ENCODE data around the gene MYO15A.

MYO15A gene

DNA sequence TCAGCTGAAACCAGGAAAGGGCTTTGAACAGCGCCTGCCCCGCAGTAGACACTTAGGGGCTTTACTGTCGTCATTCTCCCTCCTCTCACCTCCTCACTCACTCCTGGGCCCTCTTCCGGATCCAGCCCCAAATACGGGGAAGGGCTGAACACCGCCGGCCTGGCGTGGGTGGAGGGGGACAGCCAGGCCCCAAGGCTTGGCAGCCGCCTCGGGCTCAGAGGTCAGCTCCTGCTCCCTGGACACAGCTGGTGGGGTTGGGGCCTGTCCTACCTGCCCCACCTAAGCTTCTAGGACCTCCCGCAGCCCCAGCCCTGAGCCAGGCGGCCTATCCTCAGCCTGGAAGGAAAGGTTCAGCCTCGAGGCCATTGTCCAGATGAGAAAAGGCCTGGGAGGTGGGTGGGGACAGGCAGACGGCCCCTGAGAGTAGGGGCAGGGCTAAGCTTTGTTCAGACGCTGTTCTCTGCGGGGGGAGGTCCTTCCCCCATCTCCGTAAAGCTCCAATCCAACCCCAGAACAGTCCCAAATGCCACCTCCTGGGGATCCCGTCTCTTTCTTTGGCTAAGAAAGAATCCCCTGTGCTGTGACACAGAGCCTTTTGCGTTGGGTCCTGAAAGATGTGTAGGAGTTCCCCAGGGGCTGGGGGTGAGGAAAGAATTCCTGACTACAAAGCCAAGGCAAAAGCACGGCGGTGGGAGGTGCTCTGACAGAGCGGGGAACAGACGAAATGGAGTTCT is 116.0 kb downstream of the MYO15A start:
- no peaks in the 10 kb centered on the region for H3K9me3 ChIP-seq (ENCODE audit: insufficient read depth, low read depth, low read length)
- H3K79me2 ChIP-seq (ENCODE audit: insufficient read depth, low read length): peaks cover 29% of the 10 kb centered on the region
- no peaks in the 10 kb centered on the region for H3K36me3 ChIP-seq (ENCODE audit: insufficient read depth, low read length)
- H3K4me2 ChIP-seq (ENCODE audit: low read depth, low read length, poor library complexity, severe bottlenecking): peak overlapping the region; percentile 83
- H3F3A ChIP-seq (ENCODE audit: low read depth): no peaks in the 10 kb centered on the region
- no peaks in the 10 kb centered on the region for H3K9me2 ChIP-seq (replicated peaks; ENCODE audit: low read depth, low read length)
- peak overlapping the region; percentile 96 for H2AFZ ChIP-seq (ENCODE audit: low read length)
- peak overlapping the region; percentile 69 for H3K4me3 ChIP-seq (ENCODE audit: low read length, poor library complexity, severe bottlenecking)
- peak overlapping the region; percentile 61 for H3K9ac ChIP-seq (ENCODE audit: low read depth, low read length, poor library complexity, severe bottlenecking)
- H3K27me3 ChIP-seq (ENCODE audit: insufficient read depth, low read length, poor library complexity, severe bottlenecking): no peaks in the 10 kb centered on the region
- TF ChIP-seq EZH2phosphoT487 (IDR thresholded peaks at IDR 0.05; ENCODE audit: borderline replicate concordance): no peak
- TF ChIP-seq, protein P1, sequence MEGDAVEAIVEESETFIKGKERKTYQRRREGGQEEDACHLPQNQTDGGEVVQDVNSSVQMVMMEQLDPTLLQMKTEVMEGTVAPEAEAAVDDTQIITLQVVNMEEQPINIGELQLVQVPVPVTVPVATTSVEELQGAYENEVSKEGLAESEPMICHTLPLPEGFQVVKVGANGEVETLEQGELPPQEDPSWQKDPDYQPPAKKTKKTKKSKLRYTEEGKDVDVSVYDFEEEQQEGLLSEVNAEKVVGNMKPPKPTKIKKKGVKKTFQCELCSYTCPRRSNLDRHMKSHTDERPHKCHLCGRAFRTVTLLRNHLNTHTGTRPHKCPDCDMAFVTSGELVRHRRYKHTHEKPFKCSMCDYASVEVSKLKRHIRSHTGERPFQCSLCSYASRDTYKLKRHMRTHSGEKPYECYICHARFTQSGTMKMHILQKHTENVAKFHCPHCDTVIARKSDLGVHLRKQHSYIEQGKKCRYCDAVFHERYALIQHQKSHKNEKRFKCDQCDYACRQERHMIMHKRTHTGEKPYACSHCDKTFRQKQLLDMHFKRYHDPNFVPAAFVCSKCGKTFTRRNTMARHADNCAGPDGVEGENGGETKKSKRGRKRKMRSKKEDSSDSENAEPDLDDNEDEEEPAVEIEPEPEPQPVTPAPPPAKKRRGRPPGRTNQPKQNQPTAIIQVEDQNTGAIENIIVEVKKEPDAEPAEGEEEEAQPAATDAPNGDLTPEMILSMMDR (conservative IDR thresholded peaks at IDR 0.05; ENCODE audit: low read length): no peak
- peaks cover 22% of the 10 kb centered on the region for H3K4me1 ChIP-seq (ENCODE audit: insufficient read depth, low read length, poor library complexity, severe bottlenecking)
- H4K20me1 ChIP-seq (ENCODE audit: insufficient read depth, low read length, poor library complexity, severe bottlenecking): peaks cover 7% of the 10 kb centered on the region

DNA sequence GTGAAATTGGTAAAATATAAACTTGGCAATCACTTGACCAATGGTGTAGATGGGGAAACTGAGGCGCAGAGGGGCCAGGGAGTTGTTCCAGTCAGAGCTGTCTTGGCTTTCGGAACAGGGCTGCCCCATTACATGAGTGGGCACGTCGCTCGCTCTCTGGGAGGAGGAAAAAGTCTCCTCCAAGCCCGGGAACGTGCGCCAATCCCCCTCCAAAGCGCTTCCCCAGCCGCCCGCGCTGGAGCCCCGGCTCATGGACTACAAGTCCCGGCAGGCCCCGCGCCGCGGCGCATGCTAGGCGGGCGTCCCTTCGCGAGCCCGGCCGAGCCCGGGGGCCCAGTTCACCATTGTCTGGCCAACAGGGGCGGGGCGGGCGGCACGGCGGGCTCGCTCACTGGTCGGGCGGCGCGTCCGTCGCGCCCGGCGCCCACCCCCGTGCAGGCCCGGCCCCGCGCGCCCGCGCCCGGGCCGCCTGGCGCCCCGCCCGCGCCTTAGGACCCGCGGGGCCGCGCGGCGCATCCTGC is 116.6 kb downstream of the MYO15A start, which contains the start of gene LLGL1:
LLGL1 (plus strand) TSS at position 515 of the 521 bp plus-strand sequence. CDS start 48 bp downstream, outside the sequence.
- Histone ChIP-seq H3K4me3 (ENCODE audit: low read length, poor library complexity, severe bottlenecking) (peak within 1 kb of the TSS; percentile 100), H3F3A (ENCODE audit: low read depth) (no peaks in the 10 kb centered on the region), H3K9me2 (replicated peaks; ENCODE audit: low read depth, low read length) (no peaks in the 10 kb centered on the region), H3K9ac (ENCODE audit: low read depth, low read length, poor library complexity, severe bottlenecking) (peak within 1 kb of the TSS; percentile 80), H3K4me1 (ENCODE audit: insufficient read depth, low read length, poor library complexity, severe bottlenecking) (peaks cover 22% of the 10 kb centered on the region), H3K9me3 (ENCODE audit: insufficient read depth, low read depth, low read length) (no peaks in the 10 kb centered on the region), H3K4me2 (ENCODE audit: low read depth, low read length, poor library complexity, severe bottlenecking) (peak within 1 kb of the TSS; percentile 99), H3K79me2 (ENCODE audit: insufficient read depth, low read length) (peaks cover 31% of the 10 kb centered on the region), H2AFZ (ENCODE audit: low read length) (peak within 1 kb of the TSS; percentile 96), H3K27me3 (ENCODE audit: insufficient read depth, low read length, poor library complexity, severe bottlenecking) (no peaks in the 10 kb centered on the region), H3K36me3 (ENCODE audit: insufficient read depth, low read length) (no peaks in the 10 kb centered on the region), H4K20me1 (ENCODE audit: insufficient read depth, low read length, poor library complexity, severe bottlenecking) (peaks cover 7% of the 10 kb centered on the region)
- no peak for TF ChIP-seq EZH2phosphoT487 (IDR thresholded peaks at IDR 0.05; ENCODE audit: borderline replicate concordance)
- TF ChIP-seq, protein P1 (conservative IDR thresholded peaks at IDR 0.05; ENCODE audit: low read length): no peak

DNA sequence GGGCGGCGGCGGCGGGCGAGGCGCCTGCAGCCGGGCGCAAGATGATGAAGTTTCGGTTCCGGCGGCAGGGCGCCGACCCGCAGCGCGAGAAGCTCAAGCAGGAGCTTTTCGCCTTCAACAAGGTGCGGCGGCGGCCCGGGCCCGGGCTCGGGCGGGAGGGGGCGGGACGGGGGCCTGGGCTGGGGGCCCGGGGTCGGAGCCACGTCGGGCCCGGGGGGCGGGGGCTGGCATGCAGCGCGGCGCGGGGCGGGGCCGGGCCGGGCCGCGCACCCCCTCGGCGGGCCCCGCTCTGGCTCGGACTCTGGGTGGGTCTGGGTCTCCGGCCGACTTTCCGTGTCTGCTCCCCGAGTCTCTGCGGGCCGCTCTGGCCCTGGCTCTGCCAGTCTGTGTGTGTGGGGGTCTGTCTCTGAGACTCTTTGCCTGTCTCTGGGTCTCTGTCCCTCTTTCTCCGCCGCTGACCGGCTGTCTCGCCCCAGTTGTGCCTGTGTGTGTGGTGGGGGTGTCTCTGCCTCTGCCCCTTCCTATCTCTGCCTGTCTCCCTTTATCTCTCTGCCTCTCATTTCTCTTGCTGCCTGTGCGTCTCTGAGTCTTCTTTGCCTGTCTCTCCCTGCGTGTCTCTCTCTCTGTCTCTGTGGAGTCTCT is 117.2 kb downstream of the MYO15A start:
- Histone ChIP-seq H3K4me3 (ENCODE audit: low read length, poor library complexity, severe bottlenecking) (peak overlapping the region; percentile 100), H2AFZ (ENCODE audit: low read length) (peak overlapping the region; percentile 93), H3K9me3 (ENCODE audit: insufficient read depth, low read depth, low read length) (no peaks in the 10 kb centered on the region), H3K4me2 (ENCODE audit: low read depth, low read length, poor library complexity, severe bottlenecking) (peak overlapping the region; percentile 99), H3K4me1 (ENCODE audit: insufficient read depth, low read length, poor library complexity, severe bottlenecking) (peaks cover 22% of the 10 kb centered on the region), H3K79me2 (ENCODE audit: insufficient read depth, low read length) (peaks cover 32% of the 10 kb centered on the region), H3K9me2 (replicated peaks; ENCODE audit: low read depth, low read length) (no peaks in the 10 kb centered on the region), H4K20me1 (ENCODE audit: insufficient read depth, low read length, poor library complexity, severe bottlenecking) (peaks cover 7% of the 10 kb centered on the region), H3F3A (ENCODE audit: low read depth) (no peaks in the 10 kb centered on the region), H3K9ac (ENCODE audit: low read depth, low read length, poor library complexity, severe bottlenecking) (peak overlapping the region; percentile 80), H3K36me3 (ENCODE audit: insufficient read depth, low read length) (no peaks in the 10 kb centered on the region), H3K27me3 (ENCODE audit: insufficient read depth, low read length, poor library complexity, severe bottlenecking) (no peaks in the 10 kb centered on the region)
- TF ChIP-seq EZH2phosphoT487 (IDR thresholded peaks at IDR 0.05; ENCODE audit: borderline replicate concordance): no peak
- TF ChIP-seq, protein P1 (conservative IDR thresholded peaks at IDR 0.05; ENCODE audit: low read length): no peak

Measured in Loucy (cell line).